Lower lobe of right lung (tissue), 2 donors: ENCODE results near the gene GATA3. TPM values are rescaled to one million over a fixed set of nuclear protein-coding genes. Genes with fewer than 3 reads are reported as not detected.

Experiments used
- ATAC-seq, 2 donors: fragments of 200-7000 bp; cut with Tn5 transposase; one replicate each; pipeline ENCODE4 v1.9.1; 2020 to 2022; ENCODE audit warnings: mild to moderate bottlenecking in 2 of 2, moderate library complexity in 2 of 2
- DNase-seq: peaks from one replicate; pipeline ENCODE4 v3.0.0-alpha.2; 2020
- H3K27ac ChIP-seq: fragments of 200-600 bp; one replicate; pipeline ENCODE4 v1.8.0; 2022
- H3K27me3 ChIP-seq: fragments of 200-600 bp; one replicate; pipeline ENCODE4 v1.8.0; 2022; ENCODE audit warnings: low read depth
- H3K36me3 ChIP-seq: fragments of 200-600 bp; one replicate; pipeline ENCODE4 v1.8.0; 2022; ENCODE audit warnings: mild to moderate bottlenecking
- H3K4me1 ChIP-seq: fragments of 200-600 bp; one replicate; pipeline ENCODE4 v1.8.0; 2022
- H3K4me3 ChIP-seq: fragments of 200-600 bp; one replicate; pipeline ENCODE4 v1.8.0; 2022; ENCODE audit warnings: mild to moderate bottlenecking
- H3K9me3 ChIP-seq: fragments of 200-600 bp; one replicate; pipeline ENCODE4 v1.8.0; 2022
- CTCF ChIP-seq: fragments of 200-600 bp; IDR thresholded peaks from one replicate; pipeline ENCODE4 v1.8.0; 2022; ENCODE audit warnings: antibody characterized with exemption, mild to moderate bottlenecking
- intact Hi-C: fragments of 100-400 bp; cut with DNase I; formaldehyde crosslinking; loops from one replicate; pipeline ENCODE4 v1.11.0; 2022
- total RNA-seq: library from RNA; stranded (reverse); fragmentation: NEBNext Ultra II Directional; extraction: Animal tissue kit (Norgen Biotek cat#: 25700); gene quantifications from one replicate; pipeline ENCODE4 v1.2.1, GENCODE V29; 2021
- donor health status: DM: no; HTN: yes; CAD: no; lungs with severe emphysema.

Gene GATA3
- total RNA-seq, 1 donor from 2014 or later = 4.6 TPM

- H3K9me3 ChIP-seq = no peaks in the 10 kb centered on the region
- ATAC-seq (no peak), DNase-seq (no peak)
- no peak overlapping the region for H3K27ac ChIP-seq
- TF ChIP-seq CTCF = no peak
- intact Hi-C loops = no loop called here
- H3K4me3 ChIP-seq = no peak overlapping the region
- H3K4me1 ChIP-seq = no peaks in the 10 kb centered on the region
- H3K27me3 ChIP-seq = no peaks in the 10 kb centered on the region
- no peaks in the 10 kb centered on the region for H3K36me3 ChIP-seq
These were observed 58.5 kb downstream of the GATA3 start for GRCh38 chr10:8112942-8113442.

GRCh38 chr10:8113616-8114015 is 59.1 kb downstream of the GATA3 start:
- H3K9me3 ChIP-seq = no peaks in the 10 kb centered on the region
- no peak for ATAC-seq
- H3K27ac ChIP-seq = no peak overlapping the region
- intact Hi-C loops = no loop called here
- TF ChIP-seq CTCF = no peak
- no peaks in the 10 kb centered on the region for H3K4me1 ChIP-seq
- H3K36me3 ChIP-seq = no peaks in the 10 kb centered on the region
- DNase-seq = no peak
- H3K27me3 ChIP-seq = no peaks in the 10 kb centered on the region
- H3K4me3 ChIP-seq = no peak overlapping the region

- Histone ChIP-seq H3K27ac (no peak overlapping the region), H3K4me1 (no peaks in the 10 kb centered on the region), H3K36me3 (no peaks in the 10 kb centered on the region), H3K9me3 (no peaks in the 10 kb centered on the region), H3K4me3 (no peak overlapping the region), H3K27me3 (no peaks in the 10 kb centered on the region)
- no peak for TF ChIP-seq CTCF
- no peak for DNase-seq
- intact Hi-C loops = no loop called here
- ATAC-seq = peak in 1 of 2 donors; percentile 37
These were observed 60.5 kb downstream of the GATA3 start for GRCh38 chr10:8114741-8115617.

- Histone ChIP-seq H3K4me3 (no peak overlapping the region), H3K27me3 (no peaks in the 10 kb centered on the region), H3K27ac (no peak overlapping the region), H3K4me1 (no peaks in the 10 kb centered on the region), H3K36me3 (no peaks in the 10 kb centered on the region), H3K9me3 (no peaks in the 10 kb centered on the region)
- no peak for DNase-seq
- no peak for TF ChIP-seq CTCF
- no peak for ATAC-seq
- intact Hi-C loops = no loop called here
These were observed 61.1 kb downstream of the GATA3 start for GRCh38 chr10:8115618-8115980.

- Histone ChIP-seq H3K9me3 (no peaks in the 10 kb centered on the region), H3K27me3 (no peaks in the 10 kb centered on the region), H3K4me3 (no peak overlapping the region), H3K27ac (no peak overlapping the region), H3K36me3 (no peaks in the 10 kb centered on the region), H3K4me1 (no peaks in the 10 kb centered on the region)
- no peak for TF ChIP-seq CTCF
- no peak for ATAC-seq
- no peak for DNase-seq
- intact Hi-C loops = no loop called here
These were observed 62.0 kb downstream of the GATA3 start for GRCh38 chr10:8116474-8116873.
